ENCODE results near the gene PRDM9. TPM values are rescaled to one million over a fixed set of nuclear protein-coding genes. Genes with fewer than 3 reads are reported as not detected.
"Not testable (repeated sequence)": the region's sequence is repeated elsewhere in the genome, so short reads cannot be mapped to it uniquely, and the experiment has no call there.

The PRDM9 gene
- polyA plus RNA-seq, 4 donors: not detected

GRCh38 chr5:23482642-23483041, 24.8 kb upstream of the PRDM9 start:
- Histone ChIP-seq H3K27me3 (ENCODE audit: control insufficient read depth in 3 of 3, insufficient read depth in 3 of 3, low read length in 3 of 3) (no peaks in the 10 kb centered on the region), H3K36me3 (ENCODE audit: control insufficient read depth in 3 of 3, insufficient read depth in 2 of 3, low read depth in 1 of 3, low read length in 3 of 3) (no peaks in the 10 kb centered on the region), H3K4me3 (ENCODE audit: low read depth in 1 of 3, low read length in 3 of 3) (no peak overlapping the region), H3K9me3 (ENCODE audit: control insufficient read depth in 2 of 2, insufficient read depth in 1 of 2, low read depth in 1 of 2, low read length in 1 of 2) (no peaks in the 10 kb centered on the region), H3K27ac (ENCODE audit: low read depth in 1 of 3, low read length in 2 of 3) (no peak overlapping the region), H3K4me1 (ENCODE audit: control insufficient read depth in 3 of 3, insufficient read depth in 2 of 3, low read depth in 1 of 3, low read length in 2 of 3) (no peaks in the 10 kb centered on the region)
- WGBS, 3 donors: 82 to 85% (median 82%) methylated on average over 2 of the region's 2 CpGs
- no peak for DNase-seq
- FAIRE-seq: no peak

GRCh38 chr5:23483090-23483489, 24.3 kb upstream of the PRDM9 start:
- H3K4me1 ChIP-seq (ENCODE audit: control insufficient read depth in 3 of 3, insufficient read depth in 2 of 3, low read depth in 1 of 3, low read length in 2 of 3): no peaks in the 10 kb centered on the region
- WGBS, 3 donors: 87 to 90% (median 89%) methylated on average over 2 of the region's 2 CpGs
- no peak overlapping the region for H3K27ac ChIP-seq (ENCODE audit: low read depth in 1 of 3, low read length in 2 of 3)
- no peak for DNase-seq
- H3K36me3 ChIP-seq (ENCODE audit: control insufficient read depth in 3 of 3, insufficient read depth in 2 of 3, low read depth in 1 of 3, low read length in 3 of 3): no peaks in the 10 kb centered on the region
- H3K9me3 ChIP-seq (ENCODE audit: control insufficient read depth in 2 of 2, insufficient read depth in 1 of 2, low read depth in 1 of 2, low read length in 1 of 2): no peaks in the 10 kb centered on the region
- H3K4me3 ChIP-seq (ENCODE audit: low read depth in 1 of 3, low read length in 3 of 3): no peak overlapping the region
- no peaks in the 10 kb centered on the region for H3K27me3 ChIP-seq (ENCODE audit: control insufficient read depth in 3 of 3, insufficient read depth in 3 of 3, low read length in 3 of 3)
- FAIRE-seq: no peak

- Histone ChIP-seq H3K27me3 (ENCODE audit: control insufficient read depth in 3 of 3, insufficient read depth in 3 of 3, low read length in 3 of 3) (no peaks in the 10 kb centered on the region), H3K9me3 (ENCODE audit: control insufficient read depth in 2 of 2, insufficient read depth in 1 of 2, low read depth in 1 of 2, low read length in 1 of 2) (no peaks in the 10 kb centered on the region), H3K36me3 (ENCODE audit: control insufficient read depth in 3 of 3, insufficient read depth in 2 of 3, low read depth in 1 of 3, low read length in 3 of 3) (no peaks in the 10 kb centered on the region), H3K27ac (ENCODE audit: low read depth in 1 of 3, low read length in 2 of 3) (no peak overlapping the region), H3K4me3 (ENCODE audit: low read depth in 1 of 3, low read length in 3 of 3) (no peak overlapping the region), H3K4me1 (ENCODE audit: control insufficient read depth in 3 of 3, insufficient read depth in 2 of 3, low read depth in 1 of 3, low read length in 2 of 3) (no peaks in the 10 kb centered on the region)
- WGBS, 3 donors: 73 to 85% (median 73%) methylated on average over 5 of the region's 5 CpGs
- no peak for FAIRE-seq
- no peak for DNase-seq
These were observed 23.3 kb upstream of the PRDM9 start for GRCh38 chr5:23484096-23484495.

- H3K27ac ChIP-seq (ENCODE audit: low read depth in 1 of 3, low read length in 2 of 3); H3K9me3 ChIP-seq (ENCODE audit: control insufficient read depth in 2 of 2, insufficient read depth in 1 of 2, low read depth in 1 of 2, low read length in 1 of 2); H3K36me3 ChIP-seq (ENCODE audit: control insufficient read depth in 3 of 3, insufficient read depth in 2 of 3, low read depth in 1 of 3, low read length in 3 of 3); DNase-seq; FAIRE-seq; H3K27me3 ChIP-seq (ENCODE audit: control insufficient read depth in 3 of 3, insufficient read depth in 3 of 3, low read length in 3 of 3); H3K4me3 ChIP-seq (ENCODE audit: low read depth in 1 of 3, low read length in 3 of 3); H3K4me1 ChIP-seq (ENCODE audit: control insufficient read depth in 3 of 3, insufficient read depth in 2 of 3, low read depth in 1 of 3, low read length in 2 of 3): not testable (repeated sequence)
- WGBS, 3 donors: 69 to 88% (median 71%) methylated on average over 2 of the region's 2 CpGs
These were observed 21.2 kb upstream of the PRDM9 start for GRCh38 chr5:23486227-23486626.

- H3K4me1 ChIP-seq (ENCODE audit: control insufficient read depth in 3 of 3, insufficient read depth in 2 of 3, low read depth in 1 of 3, low read length in 2 of 3): no peaks in the 10 kb centered on the region
- 45 to 78% (median 58%) methylated on average over 1 of the region's 1 CpG for WGBS, 3 donors
- no peak overlapping the region for H3K4me3 ChIP-seq (ENCODE audit: low read depth in 1 of 3, low read length in 3 of 3)
- no peak for DNase-seq
- no peak overlapping the region for H3K27ac ChIP-seq (ENCODE audit: low read depth in 1 of 3, low read length in 2 of 3)
- H3K27me3 ChIP-seq (ENCODE audit: control insufficient read depth in 3 of 3, insufficient read depth in 3 of 3, low read length in 3 of 3): no peaks in the 10 kb centered on the region
- no peak for FAIRE-seq
- no peaks in the 10 kb centered on the region for H3K36me3 ChIP-seq (ENCODE audit: control insufficient read depth in 3 of 3, insufficient read depth in 2 of 3, low read depth in 1 of 3, low read length in 3 of 3)
- H3K9me3 ChIP-seq (ENCODE audit: control insufficient read depth in 2 of 2, insufficient read depth in 1 of 2, low read depth in 1 of 2, low read length in 1 of 2): no peaks in the 10 kb centered on the region
These were observed 16.4 kb upstream of the PRDM9 start for GRCh38 chr5:23490993-23491392.

- no peak overlapping the region for H3K27ac ChIP-seq (ENCODE audit: low read depth in 1 of 3, low read length in 2 of 3)
- DNase-seq (no peak), FAIRE-seq (no peak)
- H3K9me3 ChIP-seq (ENCODE audit: control insufficient read depth in 2 of 2, insufficient read depth in 1 of 2, low read depth in 1 of 2, low read length in 1 of 2): no peaks in the 10 kb centered on the region
- WGBS, 3 donors: 27 to 72% (median 52%) methylated on average over 1 of the region's 1 CpG
- no peaks in the 10 kb centered on the region for H3K27me3 ChIP-seq (ENCODE audit: control insufficient read depth in 3 of 3, insufficient read depth in 3 of 3, low read length in 3 of 3)
- H3K36me3 ChIP-seq (ENCODE audit: control insufficient read depth in 3 of 3, insufficient read depth in 2 of 3, low read depth in 1 of 3, low read length in 3 of 3): no peaks in the 10 kb centered on the region
- H3K4me3 ChIP-seq (ENCODE audit: low read depth in 1 of 3, low read length in 3 of 3): no peak overlapping the region
- no peaks in the 10 kb centered on the region for H3K4me1 ChIP-seq (ENCODE audit: control insufficient read depth in 3 of 3, insufficient read depth in 2 of 3, low read depth in 1 of 3, low read length in 2 of 3)
These were observed 12.9 kb upstream of the PRDM9 start for GRCh38 chr5:23494558-23494957.

- no peak overlapping the region for H3K27ac ChIP-seq (ENCODE audit: low read depth in 1 of 3, low read length in 2 of 3)
- peak; percentile 44 for FAIRE-seq
- no peaks in the 10 kb centered on the region for H3K36me3 ChIP-seq (ENCODE audit: control insufficient read depth in 3 of 3, insufficient read depth in 2 of 3, low read depth in 1 of 3, low read length in 3 of 3)
- no peak overlapping the region for H3K4me3 ChIP-seq (ENCODE audit: low read depth in 1 of 3, low read length in 3 of 3)
- H3K4me1 ChIP-seq (ENCODE audit: control insufficient read depth in 3 of 3, insufficient read depth in 2 of 3, low read depth in 1 of 3, low read length in 2 of 3): no peaks in the 10 kb centered on the region
- DNase-seq: no peak
- no peaks in the 10 kb centered on the region for H3K9me3 ChIP-seq (ENCODE audit: control insufficient read depth in 2 of 2, insufficient read depth in 1 of 2, low read depth in 1 of 2, low read length in 1 of 2)
- H3K27me3 ChIP-seq (ENCODE audit: control insufficient read depth in 3 of 3, insufficient read depth in 3 of 3, low read length in 3 of 3): no peaks in the 10 kb centered on the region
- 88 to 98% (median 96%) methylated on average over 1 of the region's 1 CpG for WGBS, 3 donors
These were observed 10.8 kb upstream of the PRDM9 start for GRCh38 chr5:23496576-23496975.

- 71 to 77% (median 75%) methylated on average over 23 of the region's 23 CpGs for WGBS, 3 donors
- Histone ChIP-seq H3K9me3 (ENCODE audit: control insufficient read depth in 2 of 2, insufficient read depth in 1 of 2, low read depth in 1 of 2, low read length in 1 of 2) (peaks cover 0 to 13% of the 10 kb centered on the region in 2 donors), H3K36me3 (ENCODE audit: control insufficient read depth in 3 of 3, insufficient read depth in 2 of 3, low read depth in 1 of 3, low read length in 3 of 3) (no peaks in the 10 kb centered on the region), H3K4me1 (ENCODE audit: control insufficient read depth in 3 of 3, insufficient read depth in 2 of 3, low read depth in 1 of 3, low read length in 2 of 3) (no peaks in the 10 kb centered on the region), H3K27me3 (ENCODE audit: control insufficient read depth in 3 of 3, insufficient read depth in 3 of 3, low read length in 3 of 3) (no peaks in the 10 kb centered on the region), H3K27ac (ENCODE audit: low read depth in 1 of 3, low read length in 2 of 3) (no peak overlapping the region), H3K4me3 (ENCODE audit: low read depth in 1 of 3, low read length in 3 of 3) (peak overlapping the region in 1 of 3 donors; percentile 17)
- FAIRE-seq (no peak), DNase-seq (no peak)
These were observed 826 bp upstream of the PRDM9 start for GRCh38 chr5:23506329-23507236.

GRCh38 chr5:23510434-23510833, 3.0 kb downstream of the PRDM9 start:
- not testable (repeated sequence) for H3K4me1 ChIP-seq (ENCODE audit: control insufficient read depth in 3 of 3, insufficient read depth in 2 of 3, low read depth in 1 of 3, low read length in 2 of 3); H3K4me3 ChIP-seq (ENCODE audit: low read depth in 1 of 3, low read length in 3 of 3); DNase-seq; H3K36me3 ChIP-seq (ENCODE audit: control insufficient read depth in 3 of 3, insufficient read depth in 2 of 3, low read depth in 1 of 3, low read length in 3 of 3); H3K27ac ChIP-seq (ENCODE audit: low read depth in 1 of 3, low read length in 2 of 3); FAIRE-seq; H3K27me3 ChIP-seq (ENCODE audit: control insufficient read depth in 3 of 3, insufficient read depth in 3 of 3, low read length in 3 of 3)
- H3K9me3 ChIP-seq (ENCODE audit: control insufficient read depth in 2 of 2, insufficient read depth in 1 of 2, low read depth in 1 of 2, low read length in 1 of 2): peaks cover 0 to 19% of the 10 kb centered on the region in 2 donors
- WGBS, 3 donors: 88 to 90% (median 88%) methylated on average over 5 of the region's 5 CpGs
